Activated T-helper 2 cell treated with anti-CD3 and anti-CD28 coated beads, Interferon-gamma antibody, Interleukin-2, Interleukin-4, amounts not matched to agents 10 μg/mL and 5 μg/mL and 100 μg/mL, durations not matched to agents 14 hours and 24 hours and 36 hours (primary cell): ENCODE data around the gene INTS11. TPM values are rescaled to one million over a fixed set of nuclear protein-coding genes. Genes with fewer than 3 reads are reported as not detected.

Source experiments
- DNase-seq: peaks from one replicate; pipeline ENCODE4 v3.0.0; 2021; ENCODE audit warnings: low spot score
- H3K27ac Mint-ChIP-seq: one replicate; pipeline ENCODE4 v1.8.0; 2021; ENCODE audit warnings: mixed read lengths
- H3K27me3 Mint-ChIP-seq: one replicate; pipeline ENCODE4 v1.8.0; 2021; ENCODE audit warnings: low read depth, mixed read lengths
- H3K36me3 Mint-ChIP-seq: one replicate; pipeline ENCODE4 v1.8.0; 2021; ENCODE audit warnings: low read depth, mixed read lengths
- H3K4me1 Mint-ChIP-seq: one replicate; pipeline ENCODE4 v1.8.0; 2021; ENCODE audit warnings: low read depth, mixed read lengths
- H3K4me3 Mint-ChIP-seq: one replicate; pipeline ENCODE4 v1.8.0; 2021; ENCODE audit warnings: low read depth, mild to moderate bottlenecking, moderate library complexity, mixed read lengths
- H3K9me3 Mint-ChIP-seq: one replicate; pipeline ENCODE4 v1.8.0; 2021; ENCODE audit warnings: mixed read lengths
- intact Hi-C: fragments of 100-400 bp; cut with micrococcal nuclease; formaldehyde crosslinking; loops from one replicate; pipeline ENCODE4 v1.15.1; 2023
- total RNA-seq: library from RNA; stranded (reverse); gene quantifications from 2 replicates; pipeline ENCODE4 v1.2.3, GENCODE V29; 2022

The INTS11 gene
- total RNA-seq, 1 donor from 2014 or later: 127 TPM

- DNase-seq: no peak
- H3K4me1 Mint-ChIP-seq: no peaks in the 10 kb centered on the region
- H3K27me3 Mint-ChIP-seq: no peaks in the 10 kb centered on the region
- H3K36me3 Mint-ChIP-seq: no peaks in the 10 kb centered on the region
- H3K9me3 Mint-ChIP-seq: no peaks in the 10 kb centered on the region
- no peak overlapping the region for H3K27ac Mint-ChIP-seq
- intact Hi-C loops: loop anchor here (10.0 kb wide), 1 partner anchor 75 kb away; the partner anchor contains the start of gene AURKAIP1
- H3K4me3 Mint-ChIP-seq: no peak overlapping the region
Observed at GRCh38 chr1:1299686-1300351, 24.6 kb downstream of the INTS11 start.

DNA sequence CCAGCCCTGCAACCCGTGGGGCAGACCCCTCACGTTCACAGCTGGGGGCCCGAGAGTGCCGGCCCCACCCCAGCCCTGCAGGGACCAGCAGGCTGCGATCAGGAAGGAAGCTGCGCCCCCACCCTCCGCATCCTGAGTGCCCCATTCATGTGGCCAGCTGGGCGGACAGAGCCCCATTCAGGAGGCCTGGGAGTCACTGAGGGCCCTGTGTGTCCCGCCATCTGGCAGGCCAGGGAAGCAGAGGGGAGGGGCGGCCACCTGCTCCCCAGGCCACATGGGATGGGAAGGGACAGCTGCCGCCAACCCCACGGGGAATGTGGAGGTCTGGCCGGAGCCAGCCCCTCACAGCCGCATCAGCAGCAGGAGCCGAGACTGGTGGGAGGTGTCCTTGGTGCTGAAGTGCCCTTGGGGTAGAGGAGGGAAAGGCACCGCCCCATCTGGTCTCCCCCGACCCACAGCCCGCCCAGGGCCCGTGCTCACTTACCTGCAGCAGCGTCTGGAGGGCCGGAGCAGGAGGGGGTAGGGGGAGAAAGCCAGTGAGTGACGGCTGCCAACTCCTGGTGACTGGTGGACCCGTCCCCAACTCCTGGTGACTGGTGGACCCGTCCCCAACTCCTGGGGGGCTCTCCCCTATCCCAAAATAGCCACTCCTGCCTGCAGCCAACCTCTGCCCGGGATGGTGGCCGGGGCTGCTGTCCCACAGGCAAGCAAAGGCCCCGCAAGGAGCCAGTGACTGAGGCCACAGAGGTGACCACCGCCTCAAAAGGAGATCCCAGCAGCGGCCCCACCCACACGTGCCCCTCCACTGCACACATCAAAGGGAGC is 25.4 kb downstream of the INTS11 start:
- Mint-ChIP-seq H3K27ac (no peak overlapping the region), H3K4me1 (no peaks in the 10 kb centered on the region), H3K9me3 (no peaks in the 10 kb centered on the region), H3K36me3 (no peaks in the 10 kb centered on the region), H3K27me3 (no peaks in the 10 kb centered on the region), H3K4me3 (no peak overlapping the region)
- intact Hi-C loops: no loop called here
- no peak for DNase-seq

GRCh38 chr1:1297802-1298424 is 26.5 kb downstream of the INTS11 start:
- Mint-ChIP-seq H3K27me3 (no peaks in the 10 kb centered on the region), H3K27ac (no peak overlapping the region), H3K9me3 (no peaks in the 10 kb centered on the region), H3K36me3 (no peaks in the 10 kb centered on the region), H3K4me3 (no peak overlapping the region), H3K4me1 (no peaks in the 10 kb centered on the region)
- intact Hi-C loops: no loop called here
- DNase-seq: no peak

DNA sequence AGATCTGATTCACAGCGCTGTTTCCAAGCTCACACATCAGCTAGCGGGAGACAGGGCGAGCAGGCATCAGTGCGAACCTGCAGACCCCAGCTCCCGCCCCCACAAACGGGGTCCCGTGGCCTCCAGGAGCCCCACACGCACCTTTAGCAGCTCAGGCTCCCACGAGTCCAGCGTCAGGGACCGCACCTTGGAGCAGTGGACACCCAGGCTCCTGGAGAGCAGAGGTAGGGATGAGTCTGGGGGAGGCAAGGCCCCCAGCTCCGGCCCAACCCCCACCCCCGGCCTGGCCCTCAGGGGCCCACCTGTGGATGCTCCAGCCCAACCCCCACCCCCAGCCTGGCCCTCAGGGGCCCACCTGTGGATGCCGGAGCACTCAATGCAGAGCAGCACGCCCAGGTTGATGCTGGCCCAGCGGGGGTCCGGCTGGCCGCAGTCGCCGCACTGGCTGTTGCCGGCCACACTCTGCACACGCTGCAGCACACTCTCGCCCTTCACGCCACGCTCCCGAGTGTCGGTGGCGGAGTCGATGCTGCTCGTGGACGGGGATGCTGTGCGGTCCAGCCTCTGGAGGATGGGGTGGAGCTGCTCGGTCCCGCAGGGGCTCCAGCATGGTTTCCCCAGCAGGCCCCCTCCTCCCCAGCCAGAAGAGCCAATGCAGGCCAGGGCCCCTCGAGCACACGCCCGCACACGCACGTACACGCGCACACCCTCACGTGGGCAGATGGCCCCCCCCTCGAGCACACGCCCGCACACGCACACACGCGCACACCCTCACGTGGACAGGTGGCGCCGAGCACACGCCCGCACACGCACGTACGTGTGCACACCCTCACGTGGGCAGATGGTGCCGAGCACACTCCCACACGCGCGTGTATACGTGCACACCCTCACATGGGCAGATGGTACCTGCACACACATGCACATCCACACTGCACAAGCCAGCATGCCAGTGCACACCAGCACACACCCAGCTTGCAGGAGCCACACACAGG is 28.1 kb downstream of the INTS11 start:
- intact Hi-C loops: no loop called here
- H3K36me3 Mint-ChIP-seq: no peaks in the 10 kb centered on the region
- no peaks in the 10 kb centered on the region for H3K4me1 Mint-ChIP-seq
- no peak overlapping the region for H3K27ac Mint-ChIP-seq
- no peak overlapping the region for H3K4me3 Mint-ChIP-seq
- no peaks in the 10 kb centered on the region for H3K9me3 Mint-ChIP-seq
- DNase-seq: no peak
- H3K27me3 Mint-ChIP-seq: no peaks in the 10 kb centered on the region

GRCh38 chr1:1295154-1295923 is 29.1 kb downstream of the INTS11 start:
- H3K4me1 Mint-ChIP-seq: no peaks in the 10 kb centered on the region
- DNase-seq: no peak
- H3K9me3 Mint-ChIP-seq: no peaks in the 10 kb centered on the region
- intact Hi-C loops: no loop called here
- H3K4me3 Mint-ChIP-seq: no peak overlapping the region
- no peaks in the 10 kb centered on the region for H3K27me3 Mint-ChIP-seq
- H3K27ac Mint-ChIP-seq: no peak overlapping the region
- no peaks in the 10 kb centered on the region for H3K36me3 Mint-ChIP-seq

- no peak for DNase-seq
- H3K9me3 Mint-ChIP-seq: no peaks in the 10 kb centered on the region
- H3K27me3 Mint-ChIP-seq: no peaks in the 10 kb centered on the region
- H3K27ac Mint-ChIP-seq: no peak overlapping the region
- no peaks in the 10 kb centered on the region for H3K36me3 Mint-ChIP-seq
- no peaks in the 10 kb centered on the region for H3K4me1 Mint-ChIP-seq
- intact Hi-C loops: loop anchor here (5.0 kb wide), 2 partner anchors 172 to 262 kb away; no protein-coding TSS in a partner anchor
- no peak overlapping the region for H3K4me3 Mint-ChIP-seq
Observed at GRCh38 chr1:1294250-1294890, 30.1 kb downstream of the INTS11 start.

- no peaks in the 10 kb centered on the region for H3K9me3 Mint-ChIP-seq
- H3K4me3 Mint-ChIP-seq: no peak overlapping the region
- intact Hi-C loops: loop anchor here (5.0 kb wide), 2 partner anchors 171 to 261 kb away; no protein-coding TSS in a partner anchor
Observed at GRCh38 chr1:1293263-1294249, 30.9 kb downstream of the INTS11 start.

GRCh38 chr1:1292851-1293250 is 31.6 kb downstream of the INTS11 start:
- DNase-seq: no peak
- Mint-ChIP-seq H3K4me1 (no peaks in the 10 kb centered on the region), H3K4me3 (no peak overlapping the region), H3K27me3 (no peaks in the 10 kb centered on the region), H3K9me3 (no peaks in the 10 kb centered on the region), H3K36me3 (no peaks in the 10 kb centered on the region), H3K27ac (no peak overlapping the region)
- intact Hi-C loops: loop anchor here (5.0 kb wide), 2 partner anchors 171 to 261 kb away; no protein-coding TSS in a partner anchor

More at GRCh38 chr1:1293263-1294249, 30.9 kb downstream of the INTS11 start:
- no peaks in the 10 kb centered on the region for H3K27me3 Mint-ChIP-seq
- DNase-seq: no peak
- H3K4me1 Mint-ChIP-seq: no peaks in the 10 kb centered on the region
- H3K36me3 Mint-ChIP-seq: no peaks in the 10 kb centered on the region
- H3K27ac Mint-ChIP-seq: no peak overlapping the region

GRCh38 chr1:1292442-1292779 is 32.0 kb downstream of the INTS11 start:
- intact Hi-C loops: loop anchor here (5.0 kb wide), 2 partner anchors 170 to 260 kb away; no protein-coding TSS in a partner anchor
- H3K27ac Mint-ChIP-seq: no peak overlapping the region
- no peak for DNase-seq
- no peak overlapping the region for H3K4me3 Mint-ChIP-seq
- H3K27me3 Mint-ChIP-seq: no peaks in the 10 kb centered on the region
- H3K9me3 Mint-ChIP-seq: no peaks in the 10 kb centered on the region
- H3K36me3 Mint-ChIP-seq: no peaks in the 10 kb centered on the region
- H3K4me1 Mint-ChIP-seq: no peaks in the 10 kb centered on the region

GRCh38 chr1:1291548-1292441 is 32.7 kb downstream of the INTS11 start:
- no peaks in the 10 kb centered on the region for H3K36me3 Mint-ChIP-seq
- H3K27me3 Mint-ChIP-seq: no peaks in the 10 kb centered on the region
- H3K27ac Mint-ChIP-seq: no peak overlapping the region
- H3K4me3 Mint-ChIP-seq: no peak overlapping the region
- intact Hi-C loops: loop anchor here (5.0 kb wide), 2 partner anchors 169 to 259 kb away; no protein-coding TSS in a partner anchor
- DNase-seq: peak; percentile 51
- H3K4me1 Mint-ChIP-seq: no peaks in the 10 kb centered on the region
- no peaks in the 10 kb centered on the region for H3K9me3 Mint-ChIP-seq
